Trophoblast cell (in vitro differentiated cells and primary cell): Measurements from ENCODE around the gene TEDC1.

Experiments
- DNase-seq, 2 donors: peaks; one replicate each; pipeline ENCODE4 v3.0.0-alpha.2; 2016
- H2AFZ ChIP-seq: 2 replicates; pipeline ENCODE4 v1.6.1; 2013; ENCODE audit warnings: low read length, moderate library complexity, mild to moderate bottlenecking; ENCODE audit not compliant: insufficient read depth, poor library complexity
- H2AK5ac ChIP-seq: 2 replicates; pipeline ENCODE4 v1.6.1; 2013; ENCODE audit warnings: mild to moderate bottlenecking, low read length
- H2BK120ac ChIP-seq: 2 replicates; pipeline ENCODE4 v1.6.1; 2013; ENCODE audit warnings: low read length, mild to moderate bottlenecking, moderate library complexity; ENCODE audit not compliant: insufficient read depth, poor library complexity
- H2BK12ac ChIP-seq: 2 replicates; pipeline ENCODE4 v1.6.1; 2013; ENCODE audit warnings: mild to moderate bottlenecking, low read length, moderate library complexity
- H2BK5ac ChIP-seq: 2 replicates; pipeline ENCODE4 v1.6.1; 2013; ENCODE audit warnings: low read length, low read depth, moderate library complexity, mild to moderate bottlenecking; ENCODE audit not compliant: poor library complexity
- H3K14ac ChIP-seq: 2 replicates; pipeline ENCODE4 v1.6.1; 2013; ENCODE audit warnings: mild to moderate bottlenecking, low read length
- H3K18ac ChIP-seq: 2 replicates; pipeline ENCODE4 v1.6.1; 2013; ENCODE audit warnings: mild to moderate bottlenecking, low read length
- H3K23ac ChIP-seq: 2 replicates; pipeline ENCODE4 v1.6.1; 2013; ENCODE audit warnings: low read length
- H3K27ac ChIP-seq: 2 replicates; pipeline ENCODE4 v1.5.1; 2013; ENCODE audit warnings: low read depth, mild to moderate bottlenecking, inconsistent platforms, low read length, moderate library complexity
- H3K27me3 ChIP-seq: 2 replicates; pipeline ENCODE4 v1.6.1; 2013; ENCODE audit warnings: inconsistent platforms, mild to moderate bottlenecking, low read length, moderate library complexity; ENCODE audit not compliant: insufficient read depth
- H3K36me3 ChIP-seq, 2 experiments: 1 replicate in 1 of 2; 2 replicates in 1 of 2; pipeline ENCODE4 v1.6.1; 2013; ENCODE audit warnings: low read length in 2 of 2, mild to moderate bottlenecking in 2 of 2, moderate library complexity in 1 of 2; ENCODE audit not compliant: insufficient read depth in 2 of 2, control insufficient read depth in 1 of 2
- H3K4ac ChIP-seq: 2 replicates; pipeline ENCODE4 v1.6.1; 2013; ENCODE audit warnings: low read depth, mild to moderate bottlenecking, low read length, moderate library complexity
- H3K4me1 ChIP-seq, 2 experiments: 1 replicate in 1 of 2; 2 replicates in 1 of 2; pipeline ENCODE4 v1.6.1; 2013; ENCODE audit warnings: low read length in 2 of 2, mild to moderate bottlenecking in 2 of 2, moderate library complexity in 1 of 2; ENCODE audit not compliant: insufficient read depth in 2 of 2, control insufficient read depth in 1 of 2
- H3K4me2 ChIP-seq: 2 replicates; pipeline ENCODE4 v1.6.1; 2013; ENCODE audit warnings: inconsistent platforms, mild to moderate bottlenecking, low read length, moderate library complexity
- H3K4me3 ChIP-seq: 2 replicates; pipeline ENCODE4 v1.5.1; 2013; ENCODE audit warnings: mild to moderate bottlenecking, low read depth, low read length, inconsistent platforms
- H3K79me1 ChIP-seq: one replicate; pipeline ENCODE4 v1.6.1; 2013; ENCODE audit warnings: low read length
- H3K79me2 ChIP-seq: 2 replicates; pipeline ENCODE4 v1.6.1; 2013; ENCODE audit warnings: low read length, mild to moderate bottlenecking; ENCODE audit not compliant: control insufficient read depth, insufficient read depth, poor library complexity
- H3K9ac ChIP-seq: 2 replicates; pipeline ENCODE4 v1.6.1; 2013; ENCODE audit warnings: mild to moderate bottlenecking, low read length
- H3K9me3 ChIP-seq: 2 replicates; pipeline ENCODE4 v1.6.1; 2013; ENCODE audit warnings: low read depth, mild to moderate bottlenecking, control low read depth, inconsistent platforms, low read length; ENCODE audit not compliant: insufficient read depth
- H4K12ac ChIP-seq: 2 replicates; pipeline ENCODE4 v1.6.1; 2013; ENCODE audit warnings: low read depth, mild to moderate bottlenecking, low read length, moderate library complexity
- H4K8ac ChIP-seq: 2 replicates; pipeline ENCODE4 v1.6.1; 2013; ENCODE audit warnings: low read depth, mild to moderate bottlenecking, low read length, moderate library complexity
- H4K91ac ChIP-seq: one replicate; pipeline ENCODE4 v1.6.1; 2013; ENCODE audit warnings: low read depth, mild to moderate bottlenecking, low read length, moderate library complexity
- WGBS: extraction: QIAGEN DNeasy Blood & Tissue Kit; methylation state at CpG from one replicate; pipeline ENCODE4 v1.1.7; 2013; ENCODE audit warnings: missing lambda C conversion rate; ENCODE audit not compliant: insufficient read length, insufficient coverage; ENCODE audit errors: extremely low coverage; 5-methylcytosine and 5-hydroxymethylcytosine counted together

TEDC1 gene

GRCh38 chr14:105477660-105478397 is 13.2 kb upstream of the TEDC1 start:
- Histone ChIP-seq H2BK5ac (no peak overlapping the region), H3K23ac (no peak overlapping the region), H2AK5ac (no peak overlapping the region), H2BK12ac (no peak overlapping the region), H3K4me1 (peaks cover 24 to 44% of the 10 kb centered on the region in 2 experiments), H4K8ac (no peak overlapping the region), H3K9ac (no peak overlapping the region), H4K12ac (no peak overlapping the region), H2AFZ (no peak overlapping the region), H3K79me1 (peaks cover 17% of the 10 kb centered on the region), H3K14ac (no peak overlapping the region), H3K4me3 (no peak overlapping the region), H2BK120ac (no peak overlapping the region), H3K79me2 (peaks cover 3% of the 10 kb centered on the region), H3K36me3 (peaks cover 2 to 5% of the 10 kb centered on the region in 2 experiments), H4K91ac (no peak overlapping the region), H3K9me3 (peaks cover 5% of the 10 kb centered on the region), H3K4me2 (no peak overlapping the region), H3K27me3 (peaks cover 33% of the 10 kb centered on the region), H3K18ac (no peak overlapping the region), H3K27ac (no peak overlapping the region), H3K4ac (no peak overlapping the region)
- no peak for DNase-seq
- WGBS = no CpG with 5 or more reads among the region's 56 CpGs

- H3K18ac ChIP-seq = no peak overlapping the region
- peaks cover 17% of the 10 kb centered on the region for H3K79me1 ChIP-seq
- peaks cover 33% of the 10 kb centered on the region for H3K27me3 ChIP-seq
- no CpG with 5 or more reads among the region's 81 CpGs for WGBS
- no peak overlapping the region for H3K9ac ChIP-seq
- H2AFZ ChIP-seq = no peak overlapping the region
- no peak overlapping the region for H3K27ac ChIP-seq
- H4K91ac ChIP-seq = no peak overlapping the region
- no peak overlapping the region for H3K14ac ChIP-seq
- H3K36me3 ChIP-seq = peaks cover 2 to 5% of the 10 kb centered on the region in 2 experiments
- no peak for DNase-seq
- peaks cover 3% of the 10 kb centered on the region for H3K79me2 ChIP-seq
- H4K12ac ChIP-seq = no peak overlapping the region
- H4K8ac ChIP-seq = no peak overlapping the region
- H3K4me2 ChIP-seq = no peak overlapping the region
- no peak overlapping the region for H3K4ac ChIP-seq
- H3K9me3 ChIP-seq = peaks cover 5% of the 10 kb centered on the region
- no peak overlapping the region for H3K4me3 ChIP-seq
- H2BK5ac ChIP-seq = no peak overlapping the region
- no peak overlapping the region for H2AK5ac ChIP-seq
- no peak overlapping the region for H2BK12ac ChIP-seq
- H3K4me1 ChIP-seq = peaks cover 20 to 40% of the 10 kb centered on the region in 2 experiments
- H2BK120ac ChIP-seq = no peak overlapping the region
- H3K23ac ChIP-seq = no peak overlapping the region
Measured at GRCh38 chr14:105478398-105479251, 12.4 kb upstream of the TEDC1 start.

- Histone ChIP-seq H4K91ac (no peak overlapping the region), H3K27ac (no peak overlapping the region), H2BK12ac (no peak overlapping the region), H2BK5ac (no peak overlapping the region), H3K4me3 (no peak overlapping the region), H3K4me2 (no peak overlapping the region), H3K79me2 (peaks cover 3% of the 10 kb centered on the region), H3K9ac (no peak overlapping the region), H3K4me1 (peaks cover 20 to 41% of the 10 kb centered on the region in 2 experiments), H3K9me3 (peaks cover 5% of the 10 kb centered on the region), H2AFZ (no peak overlapping the region), H3K23ac (no peak overlapping the region), H3K79me1 (peaks cover 15% of the 10 kb centered on the region), H2BK120ac (no peak overlapping the region), H3K27me3 (peaks cover 33% of the 10 kb centered on the region), H3K14ac (no peak overlapping the region), H4K12ac (no peak overlapping the region), H3K18ac (no peak overlapping the region), H2AK5ac (no peak overlapping the region), H3K36me3 (peaks cover 2 to 5% of the 10 kb centered on the region in 2 experiments), H4K8ac (no peak overlapping the region), H3K4ac (no peak overlapping the region)
- WGBS = no CpG with 5 or more reads among the region's 34 CpGs
- DNase-seq = peak in 1 of 2 donors; percentile 24
Measured at GRCh38 chr14:105479431-105480158, 11.5 kb upstream of the TEDC1 start.

- Histone ChIP-seq H3K9ac (no peak overlapping the region), H4K8ac (no peak overlapping the region), H3K4me3 (no peak overlapping the region), H4K91ac (no peak overlapping the region), H3K27ac (no peak overlapping the region), H3K4me2 (no peak overlapping the region), H4K12ac (no peak overlapping the region), H2BK12ac (no peak overlapping the region), H3K9me3 (peaks cover 5% of the 10 kb centered on the region), H3K36me3 (peaks cover 2 to 5% of the 10 kb centered on the region in 2 experiments), H3K79me2 (peaks cover 3% of the 10 kb centered on the region), H3K14ac (no peak overlapping the region), H3K79me1 (peaks cover 14% of the 10 kb centered on the region), H3K4ac (no peak overlapping the region), H2BK120ac (no peak overlapping the region), H2AK5ac (no peak overlapping the region), H2BK5ac (no peak overlapping the region), H3K27me3 (peaks cover 27% of the 10 kb centered on the region), H3K23ac (no peak overlapping the region), H3K4me1 (peaks cover 20 to 36% of the 10 kb centered on the region in 2 experiments), H3K18ac (no peak overlapping the region), H2AFZ (no peak overlapping the region)
- DNase-seq = no peak
- WGBS = no CpG with 5 or more reads among the region's 15 CpGs
Measured at GRCh38 chr14:105480199-105480746, 10.8 kb upstream of the TEDC1 start.
